Tibial artery (tissue), 4 donors: Measurements from ENCODE around the gene TMEM258.

Source experiments
- DNase-seq, 2 donors: peaks; one replicate each; pipeline ENCODE4 v3.0.0-alpha.2; 2019
- H3K27ac ChIP-seq, 2 donors: fragments of 200-600 bp; sonication (generic) in 1 of 2; 1 replicate in 1 of 2; 2 replicates in 1 of 2; pipeline ENCODE4 v1.5.1; 2018 to 2019; ENCODE audit warnings: mild to moderate bottlenecking in 1 of 2
- H3K27me3 ChIP-seq, 2 donors: fragments of 200-600 bp; sonication (generic) in 1 of 2; one replicate each; pipeline versions ENCODE4 v1.5.1 to v1.6.0; 2016 to 2019
- H3K36me3 ChIP-seq, 3 donors: fragments of 200-600 bp; sonication (generic) in 2 of 3; one replicate each; pipeline ENCODE4 v1.5.1; 2016 to 2019; ENCODE audit warnings: mild to moderate bottlenecking in 2 of 3
- H3K4me1 ChIP-seq, 4 donors: fragments of 200-600 bp; sonication (generic) in 2 of 4; 1 replicate in 3 of 4; 2 replicates in 1 of 4; pipeline ENCODE4 v1.5.1; 2016 to 2019
- H3K4me3 ChIP-seq, 2 donors: fragments of 200-600 bp; sonication (generic) in 1 of 2; 1 replicate in 1 of 2; 2 replicates in 1 of 2; pipeline ENCODE4 v1.5.1; 2018 to 2019; ENCODE audit warnings: mild to moderate bottlenecking in 2 of 2
- H3K9me3 ChIP-seq, 3 donors: fragments of 200-600 bp; sonication (generic) in 1 of 3; one replicate each; pipeline ENCODE4 v1.5.1; 2016 to 2019
- intact Hi-C: fragments of 100-400 bp; cut with DNase I; formaldehyde crosslinking; loops from one replicate; pipeline ENCODE4 v1.15.0; 2023; ENCODE audit warnings: low total_unique reads
- TF ChIP-seq, protein P1 (sequence below), 2 experiments: fragments of 200-600 bp in 1 of 2; fragments of 450-650 bp in 1 of 2; IDR thresholded peaks; one replicate each; pipeline ENCODE4 v1.5.1; 2017 to 2019; ENCODE audit warnings: antibody characterized with exemption in 2 of 2, mild to moderate bottlenecking in 1 of 2, moderate library complexity in 1 of 2

TMEM258 gene

DNA sequence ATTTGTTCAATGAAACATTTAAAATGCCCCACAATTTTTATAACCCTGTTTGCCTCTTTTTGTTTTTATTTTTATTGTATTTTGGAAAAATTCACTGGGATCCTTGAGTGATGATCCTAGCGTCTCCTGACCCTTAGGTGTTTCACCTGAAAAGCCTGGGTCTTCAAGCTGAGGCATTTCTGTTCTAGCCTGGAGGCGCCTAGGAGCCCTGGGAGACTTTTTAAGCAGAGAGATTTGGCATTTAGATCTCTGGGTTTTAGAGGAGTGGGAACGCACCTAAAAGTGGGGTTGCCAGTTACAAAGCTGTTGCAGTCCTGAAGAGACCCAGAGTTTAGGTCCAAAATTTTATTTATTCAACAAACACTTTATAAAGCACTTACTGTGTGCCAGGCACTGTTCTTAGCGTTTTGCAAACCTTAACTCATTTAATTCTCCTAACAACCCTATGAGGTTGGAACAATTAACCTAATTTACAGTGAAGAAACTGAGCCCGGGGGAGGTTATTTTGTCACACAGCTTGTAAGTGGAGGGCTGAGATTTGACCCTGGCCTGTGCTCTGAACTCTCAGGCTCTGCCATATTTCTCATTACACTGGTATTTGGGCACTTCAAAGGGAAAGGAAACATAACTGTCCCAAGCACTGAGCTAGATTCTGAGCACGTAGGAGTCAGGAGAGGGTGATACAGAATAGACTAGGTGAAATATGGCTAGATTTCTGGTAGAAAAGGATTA is 25.2 kb upstream of the TMEM258 start:
- no peaks in the 10 kb centered on the region for H3K27me3 ChIP-seq
- H3K4me3 ChIP-seq = peak overlapping the region; percentile 70 to 77
- H3K27ac ChIP-seq = peak overlapping the region; percentile 99
- H3K36me3 ChIP-seq = peaks cover under 1 to 6% (median 5%) of the 10 kb centered on the region in 3 donors
- peaks cover 0 to 17% (median 11%) of the 10 kb centered on the region in 4 donors for H3K4me1 ChIP-seq
- intact Hi-C loops = no loop called here
- no peaks in the 10 kb centered on the region for H3K9me3 ChIP-seq
- TF ChIP-seq, protein P1, sequence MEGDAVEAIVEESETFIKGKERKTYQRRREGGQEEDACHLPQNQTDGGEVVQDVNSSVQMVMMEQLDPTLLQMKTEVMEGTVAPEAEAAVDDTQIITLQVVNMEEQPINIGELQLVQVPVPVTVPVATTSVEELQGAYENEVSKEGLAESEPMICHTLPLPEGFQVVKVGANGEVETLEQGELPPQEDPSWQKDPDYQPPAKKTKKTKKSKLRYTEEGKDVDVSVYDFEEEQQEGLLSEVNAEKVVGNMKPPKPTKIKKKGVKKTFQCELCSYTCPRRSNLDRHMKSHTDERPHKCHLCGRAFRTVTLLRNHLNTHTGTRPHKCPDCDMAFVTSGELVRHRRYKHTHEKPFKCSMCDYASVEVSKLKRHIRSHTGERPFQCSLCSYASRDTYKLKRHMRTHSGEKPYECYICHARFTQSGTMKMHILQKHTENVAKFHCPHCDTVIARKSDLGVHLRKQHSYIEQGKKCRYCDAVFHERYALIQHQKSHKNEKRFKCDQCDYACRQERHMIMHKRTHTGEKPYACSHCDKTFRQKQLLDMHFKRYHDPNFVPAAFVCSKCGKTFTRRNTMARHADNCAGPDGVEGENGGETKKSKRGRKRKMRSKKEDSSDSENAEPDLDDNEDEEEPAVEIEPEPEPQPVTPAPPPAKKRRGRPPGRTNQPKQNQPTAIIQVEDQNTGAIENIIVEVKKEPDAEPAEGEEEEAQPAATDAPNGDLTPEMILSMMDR (IDR thresholded peaks at IDR 0.05) = no peak
- no peak for DNase-seq

DNA sequence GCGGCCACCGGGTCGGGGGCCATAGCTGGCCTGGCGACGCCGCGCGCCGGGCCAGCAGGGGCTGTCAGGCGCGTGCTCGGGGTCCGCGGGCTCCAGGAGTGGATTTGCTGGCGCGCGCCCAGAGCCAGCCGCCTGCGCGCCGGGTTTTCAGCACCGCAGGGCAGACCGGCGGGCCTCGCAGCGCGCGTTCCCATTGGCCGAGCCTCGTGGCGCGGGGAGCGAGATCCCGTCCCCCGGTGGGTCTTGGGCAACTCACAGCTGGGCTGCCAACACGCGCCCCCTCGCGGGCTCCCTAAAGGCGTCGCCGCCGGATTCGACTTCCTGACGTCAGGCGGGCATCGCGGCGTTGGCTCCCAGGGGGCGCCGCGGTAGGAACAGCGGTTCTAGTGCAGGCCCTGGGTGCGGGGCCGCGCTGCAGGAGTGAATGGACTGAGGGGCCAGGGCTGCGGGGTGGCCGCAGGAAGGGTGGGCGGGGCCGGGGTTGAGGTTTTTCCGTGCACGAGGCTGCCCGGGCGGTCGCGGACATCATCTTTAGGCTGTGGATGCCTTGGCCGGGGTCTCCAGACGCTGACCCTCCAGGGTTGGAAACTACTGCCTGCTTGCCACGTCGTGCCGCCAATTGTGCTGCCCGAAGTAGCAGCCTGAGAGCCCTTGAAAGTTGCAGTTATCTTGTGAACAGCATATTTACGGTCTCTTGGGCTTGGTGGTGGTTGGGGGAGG is 24.5 kb upstream of the TMEM258 start, which contains the start of gene FADS1:
FADS1 (minus strand) TSS at position 268 of the 720 bp plus-strand sequence; CDS start at position 194, 74 bp downstream.
- no peaks in the 10 kb centered on the region for H3K9me3 ChIP-seq
- DNase-seq = peak; percentile 88 to 98
- intact Hi-C loops = no loop called here
- peaks cover 0 to 17% (median 11%) of the 10 kb centered on the region in 4 donors for H3K4me1 ChIP-seq
- H3K27ac ChIP-seq = peak within 1 kb of the TSS; percentile 99
- H3K4me3 ChIP-seq = peak within 1 kb of the TSS; percentile 70 to 77
- H3K27me3 ChIP-seq = no peaks in the 10 kb centered on the region
- TF ChIP-seq, protein P1 (IDR thresholded peaks at IDR 0.05) = peak; percentile 47 to 54
- peaks cover 8 to 13% (median 12%) of the 10 kb centered on the region in 3 donors for H3K36me3 ChIP-seq

DNA sequence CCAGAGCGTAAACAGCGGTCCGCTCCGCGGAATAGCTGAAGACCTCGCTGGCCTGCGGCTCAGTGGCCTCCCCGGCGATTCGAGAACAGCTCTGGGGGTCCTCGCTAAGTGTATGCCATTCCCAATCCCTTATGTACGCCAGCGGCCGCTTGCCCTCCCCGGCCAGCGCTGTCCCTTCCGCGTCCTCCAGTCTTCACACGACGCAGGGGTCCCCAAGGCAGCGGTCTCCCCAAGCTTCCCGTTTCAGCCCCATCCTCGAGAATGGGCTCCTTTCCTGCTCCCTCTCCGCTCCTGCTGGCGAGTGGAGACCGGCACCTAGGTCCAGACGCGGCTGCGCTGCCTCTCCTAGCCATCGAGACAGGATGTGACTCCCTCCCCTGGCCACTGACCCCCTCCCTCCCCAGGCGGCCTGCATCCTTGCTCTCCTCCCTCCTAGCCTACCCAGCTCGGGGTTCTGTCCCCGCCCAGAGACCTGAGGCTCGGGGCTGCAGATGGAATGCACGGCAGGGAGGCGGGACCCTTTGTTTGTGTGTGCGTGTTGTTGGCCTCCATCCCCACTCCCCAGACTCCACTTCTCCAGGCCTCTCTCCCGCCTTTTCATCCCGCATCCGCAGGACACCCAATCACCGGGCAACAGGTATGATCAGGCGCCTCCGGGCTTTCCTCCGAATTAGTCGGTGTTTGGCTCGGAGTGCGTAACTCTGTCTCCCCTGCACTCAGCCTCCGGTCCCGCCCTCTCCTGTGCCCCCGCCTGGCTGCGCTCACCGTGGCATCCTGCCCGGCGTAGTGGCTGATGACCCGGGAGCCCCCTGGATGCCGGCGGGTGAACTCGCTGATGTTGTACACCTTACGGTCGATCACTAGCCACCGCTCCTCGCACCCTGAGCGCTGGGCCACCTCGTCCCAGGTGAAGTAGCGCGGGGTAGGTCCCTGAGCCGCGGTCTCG is 23.7 kb upstream of the TMEM258 start:
- TF ChIP-seq, protein P1 (IDR thresholded peaks at IDR 0.05) = no peak
- peak overlapping the region; percentile 70 to 77 for H3K4me3 ChIP-seq
- H3K27ac ChIP-seq = peak overlapping the region; percentile 99
- intact Hi-C loops = no loop called here
- H3K36me3 ChIP-seq = peaks cover 17 to 22% (median 21%) of the 10 kb centered on the region in 3 donors
- H3K4me1 ChIP-seq = peaks cover 0 to 17% (median 9%) of the 10 kb centered on the region in 4 donors
- no peaks in the 10 kb centered on the region for H3K9me3 ChIP-seq
- H3K27me3 ChIP-seq = no peaks in the 10 kb centered on the region
- peak; percentile 67 to 89 for DNase-seq

DNA sequence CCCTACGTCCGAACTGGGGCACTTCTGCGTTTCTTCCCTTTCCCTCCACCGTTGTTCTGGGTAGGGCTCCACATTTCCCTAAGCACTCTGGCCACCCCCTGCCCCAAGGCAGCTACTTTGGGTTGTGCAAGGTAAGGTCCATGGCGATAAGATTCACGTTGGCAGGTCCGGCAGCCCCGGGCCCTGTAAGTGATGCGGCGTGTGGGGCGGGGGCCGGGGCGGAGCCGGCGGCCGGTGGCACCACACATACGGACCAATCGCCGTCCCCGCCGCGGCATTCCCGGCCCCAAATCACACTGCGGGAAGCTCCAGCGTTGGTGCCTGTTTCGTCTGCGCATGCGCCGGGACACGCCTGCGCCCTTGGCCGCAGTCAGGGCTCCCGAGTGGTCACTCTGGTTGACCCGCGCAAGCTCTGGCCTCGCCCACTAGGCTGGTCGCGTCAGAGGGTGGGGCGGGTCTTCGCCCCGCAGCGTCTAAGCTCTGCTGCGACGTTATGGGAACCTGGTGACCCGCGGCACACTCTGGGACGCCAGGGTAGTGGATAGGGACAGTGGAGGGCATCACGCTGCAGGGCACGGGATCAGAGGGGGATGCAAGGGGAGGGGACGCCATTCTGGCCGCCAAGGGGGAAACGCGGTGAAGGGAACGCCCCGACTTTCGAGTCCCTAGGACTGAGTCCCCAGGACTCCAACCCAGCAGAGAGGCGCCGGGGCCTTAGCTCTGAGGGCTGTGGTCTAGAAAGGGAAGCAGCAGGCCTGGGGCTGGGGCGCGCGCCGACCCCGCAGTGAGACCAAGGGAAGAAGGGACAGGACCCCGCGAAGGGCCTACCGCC is 22.8 kb upstream of the TMEM258 start:
- peak; percentile 95 to 99 for DNase-seq
- peak overlapping the region; percentile 99 for H3K27ac ChIP-seq
- intact Hi-C loops = no loop called here
- no peaks in the 10 kb centered on the region for H3K27me3 ChIP-seq
- H3K4me1 ChIP-seq = peaks cover 0 to 11% (median 5%) of the 10 kb centered on the region in 4 donors
- H3K9me3 ChIP-seq = no peaks in the 10 kb centered on the region
- peak overlapping the region; percentile 70 to 77 for H3K4me3 ChIP-seq
- TF ChIP-seq, protein P1 (IDR thresholded peaks at IDR 0.05) = peak in 1 of 2 experiments; percentile 17
- H3K36me3 ChIP-seq = peaks cover 25 to 31% (median 29%) of the 10 kb centered on the region in 3 donors
